CD14-positive monocyte (primary cell): ENCODE measurements around the gene INPP5A. TPM values are rescaled to one million over a fixed set of nuclear protein-coding genes. Genes with fewer than 3 reads are reported as not detected.

Experiments used
- DNase-seq, 3 donors: peaks; one replicate each; pipeline ENCODE4 v3.0.0-alpha.2; 2011 to 2022
- H2AFZ ChIP-seq: 2 replicates; pipeline ENCODE4 v1.6.0; 2012; ENCODE audit warnings: mild to moderate bottlenecking, low read depth, low read length, inconsistent platforms; ENCODE audit not compliant: insufficient read depth, poor library complexity, severe bottlenecking
- H3K27ac ChIP-seq, 2 donors: 1 replicate in 1 of 2; 2 replicates in 1 of 2; pipeline ENCODE4 v1.5.1; 2012 to 2013; ENCODE audit warnings: low read length in 2 of 2, control low read depth in 1 of 2, inconsistent platforms in 1 of 2, low read depth in 1 of 2, mild to moderate bottlenecking in 1 of 2
- H3K27me3 ChIP-seq, 2 donors: one replicate each; pipeline versions ENCODE4 v1.6.0 to v1.6.1; 2011 to 2013; ENCODE audit warnings: low read length in 2 of 2; ENCODE audit not compliant: control insufficient read depth in 2 of 2, insufficient read depth in 2 of 2
- H3K36me3 ChIP-seq, 2 donors: replicated peaks in 1 of 2; 1 replicate in 1 of 2; 2 replicates in 1 of 2; pipeline versions ENCODE4 v1.5.1 to v1.6.1; 2012 to 2013; ENCODE audit warnings: low read length in 2 of 2, control low read depth in 1 of 2, inconsistent platforms in 1 of 2, mild to moderate bottlenecking in 1 of 2; ENCODE audit not compliant: insufficient read depth in 2 of 2, control insufficient read depth in 1 of 2
- H3K4me1 ChIP-seq, 2 donors: 1 replicate in 1 of 2; 2 replicates in 1 of 2; pipeline versions ENCODE4 v1.5.1 to v1.6.1; 2012 to 2013; ENCODE audit warnings: low read length in 2 of 2, control low read depth in 1 of 2, inconsistent platforms in 1 of 2, mild to moderate bottlenecking in 1 of 2, moderate library complexity in 1 of 2; ENCODE audit not compliant: insufficient read depth in 2 of 2, control insufficient read depth in 1 of 2
- H3K4me2 ChIP-seq: replicated peaks from 2 replicates; pipeline ENCODE3; 2012; ENCODE audit warnings: low read length, moderate library complexity, mild to moderate bottlenecking; ENCODE audit not compliant: poor library complexity, severe bottlenecking; ENCODE audit errors: extremely low read depth
- H3K4me3 ChIP-seq, 3 experiments: fragments of 200-600 bp in 1 of 3; sonication (generic) in 1 of 3; replicated peaks in 1 of 3; 1 replicate in 2 of 3; 2 replicates in 1 of 3; pipeline ENCODE4 v1.5.1; 2011 to 2013; ENCODE audit warnings: low read length in 3 of 3, mild to moderate bottlenecking in 3 of 3, control low read depth in 2 of 3, low read depth in 2 of 3, inconsistent platforms in 1 of 3, moderate library complexity in 1 of 3
- H3K79me2 ChIP-seq: 2 replicates; pipeline ENCODE4 v1.6.0; 2012; ENCODE audit warnings: mild to moderate bottlenecking, control low read depth, inconsistent platforms, low read length, moderate library complexity; ENCODE audit not compliant: insufficient read depth
- H3K9ac ChIP-seq: 2 replicates; pipeline ENCODE4 v1.6.0; 2017; ENCODE audit warnings: low read length, mild to moderate bottlenecking; ENCODE audit not compliant: insufficient read depth, poor library complexity, severe bottlenecking
- H3K9me3 ChIP-seq, 2 donors: replicated peaks in 1 of 2; 1 replicate in 1 of 2; 2 replicates in 1 of 2; pipeline versions ENCODE4 v1.5.1 to v1.6.1; 2012 to 2013; ENCODE audit warnings: low read length in 2 of 2, control low read depth in 1 of 2; ENCODE audit not compliant: control insufficient read depth in 1 of 2, insufficient read depth in 1 of 2
- H4K20me1 ChIP-seq: 2 replicates; pipeline ENCODE4 v1.6.0; 2012; ENCODE audit warnings: mild to moderate bottlenecking, low read length, control low read depth, moderate library complexity; ENCODE audit not compliant: insufficient read depth
- H3K27ac Mint-ChIP-seq, 7 donors: one replicate each; pipeline ENCODE4 v1.8.0; 2020; ENCODE audit warnings: mild to moderate bottlenecking in 7 of 7, mixed read lengths in 7 of 7, moderate library complexity in 6 of 7, inconsistent platforms in 2 of 7
- H3K27me3 Mint-ChIP-seq, 3 donors: one replicate each; pipeline ENCODE4 v1.8.0; 2021 to 2022; ENCODE audit warnings: low read depth in 3 of 3, mild to moderate bottlenecking in 3 of 3, mixed read lengths in 3 of 3, moderate library complexity in 3 of 3, inconsistent platforms in 1 of 3
- H3K36me3 Mint-ChIP-seq, 2 donors: one replicate each; pipeline ENCODE4 v1.8.0; 2020; ENCODE audit warnings: mixed read lengths in 2 of 2, inconsistent platforms in 1 of 2, mild to moderate bottlenecking in 1 of 2
- H3K4me1 Mint-ChIP-seq: one replicate; pipeline ENCODE4 v1.8.0; 2020; ENCODE audit warnings: mild to moderate bottlenecking, mixed read lengths
- H3K4me3 Mint-ChIP-seq, 2 donors: one replicate each; pipeline ENCODE4 v1.8.0; 2020; ENCODE audit warnings: mild to moderate bottlenecking in 2 of 2, mixed read lengths in 2 of 2, moderate library complexity in 1 of 2
- H3K9me3 Mint-ChIP-seq, 7 donors: one replicate each; pipeline ENCODE4 v1.8.0; 2020 to 2022; ENCODE audit warnings: mixed read lengths in 7 of 7, mild to moderate bottlenecking in 6 of 7, moderate library complexity in 6 of 7, inconsistent platforms in 2 of 7
- WGBS: methylation state at CpG from one replicate; pipeline ENCODE4 v1.1.5; 2013; ENCODE audit warnings: missing lambda C conversion rate; ENCODE audit not compliant: insufficient coverage; 5-methylcytosine and 5-hydroxymethylcytosine counted together
- intact Hi-C, 2 donors: fragments of 100-400 bp; cut with micrococcal nuclease; formaldehyde crosslinking; loops; one replicate each; pipeline versions ENCODE4 v1.15.0 to v1.15.1; 2023
- polyA plus RNA-seq, 3 donors: library from polyadenylated mRNA; depleted of rRNA in 1 of 3; unstranded in 2 of 3; stranded (reverse) in 1 of 3; fragments of 300-500 nt in 2 of 3; fragments of >200 nt in 1 of 3; fragmentation: Illumina TruSeq in 2 of 3; gene quantifications; 1 replicate in 2 of 3; 2 replicates in 1 of 3; pipeline ENCODE4 v1.2.3, GENCODE V29; 2012 to 2021
- TF ChIP-seq, protein P1 (sequence below): fragments of 200-600 bp; IDR thresholded peaks from one replicate; pipeline ENCODE4 v1.8.0; 2022; ENCODE audit warnings: antibody characterized with exemption, mild to moderate bottlenecking

The INPP5A gene
- polyA plus RNA-seq, 3 donors = 0.87 to 17.2 (median 2.9) TPM

GRCh38 chr10:132607961-132608495 is 70.4 kb downstream of the INPP5A start:
- H3K79me2 ChIP-seq = peaks cover 57% of the 10 kb centered on the region
- no peak overlapping the region for H3K9ac ChIP-seq
- DNase-seq = no peak
- H3K4me2 ChIP-seq = no peak overlapping the region
- no peaks in the 10 kb centered on the region for H3K27me3 ChIP-seq
- H3K4me3 ChIP-seq = no peak overlapping the region
- H2AFZ ChIP-seq = no peak overlapping the region
- Mint-ChIP-seq H3K36me3 (peaks cover 17 to 32% of the 10 kb centered on the region in 2 donors), H3K9me3 (peaks cover 3 to 8% (median 7%) of the 10 kb centered on the region in 7 donors), H3K27ac (peak overlapping the region in 1 of 7 donors; percentile 6), H3K4me3 (no peak overlapping the region), H3K27me3 (peaks cover 0 to 2% (median 0%) of the 10 kb centered on the region in 3 donors), H3K4me1 (peaks cover 9% of the 10 kb centered on the region)
- no peak overlapping the region for H3K27ac ChIP-seq
- peaks cover 3 to 6% of the 10 kb centered on the region in 2 donors for H3K36me3 ChIP-seq
- peaks cover 97% of the 10 kb centered on the region for H4K20me1 ChIP-seq
- TF ChIP-seq, protein P1, sequence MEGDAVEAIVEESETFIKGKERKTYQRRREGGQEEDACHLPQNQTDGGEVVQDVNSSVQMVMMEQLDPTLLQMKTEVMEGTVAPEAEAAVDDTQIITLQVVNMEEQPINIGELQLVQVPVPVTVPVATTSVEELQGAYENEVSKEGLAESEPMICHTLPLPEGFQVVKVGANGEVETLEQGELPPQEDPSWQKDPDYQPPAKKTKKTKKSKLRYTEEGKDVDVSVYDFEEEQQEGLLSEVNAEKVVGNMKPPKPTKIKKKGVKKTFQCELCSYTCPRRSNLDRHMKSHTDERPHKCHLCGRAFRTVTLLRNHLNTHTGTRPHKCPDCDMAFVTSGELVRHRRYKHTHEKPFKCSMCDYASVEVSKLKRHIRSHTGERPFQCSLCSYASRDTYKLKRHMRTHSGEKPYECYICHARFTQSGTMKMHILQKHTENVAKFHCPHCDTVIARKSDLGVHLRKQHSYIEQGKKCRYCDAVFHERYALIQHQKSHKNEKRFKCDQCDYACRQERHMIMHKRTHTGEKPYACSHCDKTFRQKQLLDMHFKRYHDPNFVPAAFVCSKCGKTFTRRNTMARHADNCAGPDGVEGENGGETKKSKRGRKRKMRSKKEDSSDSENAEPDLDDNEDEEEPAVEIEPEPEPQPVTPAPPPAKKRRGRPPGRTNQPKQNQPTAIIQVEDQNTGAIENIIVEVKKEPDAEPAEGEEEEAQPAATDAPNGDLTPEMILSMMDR = no peak
- WGBS = 98% methylated on average over 21 of the region's 25 CpGs
- no peaks in the 10 kb centered on the region for H3K4me1 ChIP-seq
- intact Hi-C loops = no loop called here
- peaks cover 0 to 11% of the 10 kb centered on the region in 2 donors for H3K9me3 ChIP-seq

- Mint-ChIP-seq H3K4me1 (peaks cover 9% of the 10 kb centered on the region), H3K4me3 (no peak overlapping the region), H3K36me3 (peaks cover 13 to 27% of the 10 kb centered on the region in 2 donors), H3K9me3 (peaks cover 3 to 8% (median 6%) of the 10 kb centered on the region in 7 donors), H3K27ac (peak overlapping the region in 2 of 7 donors; percentile 47), H3K27me3 (peaks cover 0 to 2% (median 0%) of the 10 kb centered on the region in 3 donors)
- H3K36me3 ChIP-seq = peaks cover 3 to 6% of the 10 kb centered on the region in 2 donors
- peaks cover 94% of the 10 kb centered on the region for H4K20me1 ChIP-seq
- H3K9me3 ChIP-seq = peaks cover 0 to 9% of the 10 kb centered on the region in 2 donors
- no peak overlapping the region for H3K4me2 ChIP-seq
- WGBS = 84% methylated on average over 12 of the region's 18 CpGs
- no peak overlapping the region for H3K9ac ChIP-seq
- no peaks in the 10 kb centered on the region for H3K27me3 ChIP-seq
- H3K4me1 ChIP-seq = no peaks in the 10 kb centered on the region
- H3K4me3 ChIP-seq = no peak overlapping the region
- DNase-seq = no peak
- intact Hi-C loops = no loop called here
- H3K79me2 ChIP-seq = peaks cover 51% of the 10 kb centered on the region
- TF ChIP-seq, protein P1 = no peak
- H3K27ac ChIP-seq = no peak overlapping the region
- H2AFZ ChIP-seq = no peak overlapping the region
Measured at GRCh38 chr10:132608511-132609195, 71.1 kb downstream of the INPP5A start.
